ENCODE results near the gene PTPRF.
A peak's percentile ranks its signal among the peaks of the same experiment; 100 is the strongest.

Gene PTPRF

GRCh38 chr1:43530483-43531106, at the start of gene PTPRF:
TSS of gene PTPRF (plus strand) at chr1:43530883. CDS start at chr1:43545076, 14,193 bp downstream.
- Histone ChIP-seq H3K27ac (peak within 1 kb of the TSS; percentile 49), H3K9me3 (ENCODE audit: severe bottlenecking) (no peaks in the 10 kb centered on the region), H3K36me3 (no peaks in the 10 kb centered on the region; the same call in none of the 2 replicates), H3K27me3 (ENCODE audit: insufficient read depth, low read depth, severe bottlenecking) (no peaks in the 10 kb centered on the region), H3K4me3 (ENCODE audit: low read depth, low read length) (peak within 1 kb of the TSS; percentile 47)
- TF ChIP-seq CTCF (IDR thresholded peaks at IDR 0.05; ENCODE audit: low read depth, low read length), result no peak
- peak; percentile 69 for DNase-seq

GRCh38 chr1:43481491-43481890, 49.2 kb upstream of the PTPRF start:
- TF ChIP-seq CTCF (IDR thresholded peaks at IDR 0.05; ENCODE audit: low read depth, low read length), result no peak
- Histone ChIP-seq H3K27ac (no peak overlapping the region), H3K36me3 (no peaks in the 10 kb centered on the region), H3K9me3 (ENCODE audit: severe bottlenecking) (no peaks in the 10 kb centered on the region), H3K4me3 (ENCODE audit: low read depth, low read length) (no peak overlapping the region), H3K27me3 (ENCODE audit: insufficient read depth, low read depth, severe bottlenecking) (no peaks in the 10 kb centered on the region)
- no peak for DNase-seq

- Histone ChIP-seq H3K27ac (no peak overlapping the region), H3K9me3 (ENCODE audit: severe bottlenecking) (no peaks in the 10 kb centered on the region), H3K27me3 (ENCODE audit: insufficient read depth, low read depth, severe bottlenecking) (no peaks in the 10 kb centered on the region), H3K36me3 (no peaks in the 10 kb centered on the region), H3K4me3 (ENCODE audit: low read depth, low read length) (no peak overlapping the region)
- no peak for TF ChIP-seq CTCF (IDR thresholded peaks at IDR 0.05; ENCODE audit: low read depth, low read length)
- DNase-seq, result no peak
Measured at GRCh38 chr1:43482215-43482614, 48.5 kb upstream of the PTPRF start.

GRCh38 chr1:43484367-43484766, 46.3 kb upstream of the PTPRF start:
- Histone ChIP-seq H3K27me3 (ENCODE audit: insufficient read depth, low read depth, severe bottlenecking) (no peaks in the 10 kb centered on the region), H3K36me3 (no peaks in the 10 kb centered on the region), H3K27ac (no peak overlapping the region), H3K9me3 (ENCODE audit: severe bottlenecking) (peaks cover 5% of the 10 kb centered on the region), H3K4me3 (ENCODE audit: low read depth, low read length) (no peak overlapping the region)
- no peak for DNase-seq
- TF ChIP-seq CTCF (IDR thresholded peaks at IDR 0.05; ENCODE audit: low read depth, low read length), result no peak

- Histone ChIP-seq H3K4me3 (ENCODE audit: low read depth, low read length) (no peak overlapping the region), H3K27ac (no peak overlapping the region), H3K9me3 (ENCODE audit: severe bottlenecking) (peaks cover 5% of the 10 kb centered on the region), H3K36me3 (no peaks in the 10 kb centered on the region), H3K27me3 (ENCODE audit: insufficient read depth, low read depth, severe bottlenecking) (no peaks in the 10 kb centered on the region)
- DNase-seq, result no peak
- no peak for TF ChIP-seq CTCF (IDR thresholded peaks at IDR 0.05; ENCODE audit: low read depth, low read length)
Measured at GRCh38 chr1:43488165-43488564, 42.5 kb upstream of the PTPRF start.

GRCh38 chr1:43491061-43491460, 39.6 kb upstream of the PTPRF start:
- no peak for DNase-seq
- H3K9me3 ChIP-seq (ENCODE audit: severe bottlenecking), result peaks cover 5% of the 10 kb centered on the region
- no peak overlapping the region for H3K4me3 ChIP-seq (ENCODE audit: low read depth, low read length)
- no peaks in the 10 kb centered on the region for H3K27me3 ChIP-seq (ENCODE audit: insufficient read depth, low read depth, severe bottlenecking)
- H3K27ac ChIP-seq, result no peak overlapping the region
- H3K36me3 ChIP-seq, result no peaks in the 10 kb centered on the region
- no peak for TF ChIP-seq CTCF (IDR thresholded peaks at IDR 0.05; ENCODE audit: low read depth, low read length)

Data from WERI-Rb-1 (cell line).